ENCODE data around the gene GPC1.

DNA sequence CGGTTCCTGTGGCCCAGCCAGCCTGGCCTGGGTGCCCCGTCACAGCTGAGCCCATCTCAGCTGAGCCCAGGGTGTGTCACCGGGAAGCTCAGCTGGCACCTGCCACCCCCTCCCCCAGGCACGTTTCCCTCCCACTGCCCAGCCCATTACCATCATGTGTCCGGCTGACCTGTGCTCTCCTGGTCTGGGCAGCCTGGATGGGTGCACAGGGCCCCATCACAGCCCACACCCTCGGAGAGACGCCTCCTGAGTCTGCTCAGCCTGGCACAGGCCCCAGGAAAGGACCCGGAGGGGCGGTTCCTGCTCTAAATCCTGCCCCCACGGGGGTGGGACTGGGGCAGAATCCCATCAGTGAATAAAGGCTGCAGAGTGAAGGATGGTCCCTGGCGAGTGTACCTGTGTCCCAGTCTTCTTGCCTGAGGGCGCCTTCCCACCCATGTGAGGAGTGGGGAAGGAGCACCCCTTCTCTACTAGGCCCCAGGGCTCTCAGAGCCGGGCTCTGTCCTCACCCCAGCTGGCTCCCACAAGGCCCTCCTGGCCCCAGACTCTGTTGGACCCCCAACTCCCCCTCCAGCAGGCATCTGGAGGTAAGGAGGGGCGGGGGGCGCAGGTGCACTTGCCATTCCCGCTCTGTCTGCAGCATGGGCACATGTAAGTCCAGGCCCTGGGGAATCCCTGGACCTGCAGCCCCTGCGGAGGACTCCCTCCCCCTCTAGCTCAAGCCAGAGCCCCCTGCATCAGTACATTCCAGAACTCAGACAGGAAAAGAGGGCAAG is 21.2 kb downstream of the GPC1 start:
- no peak for TF ChIP-seq POLR2A (IDR thresholded peaks at IDR 0.05)
- TF ChIP-seq, protein P1, sequence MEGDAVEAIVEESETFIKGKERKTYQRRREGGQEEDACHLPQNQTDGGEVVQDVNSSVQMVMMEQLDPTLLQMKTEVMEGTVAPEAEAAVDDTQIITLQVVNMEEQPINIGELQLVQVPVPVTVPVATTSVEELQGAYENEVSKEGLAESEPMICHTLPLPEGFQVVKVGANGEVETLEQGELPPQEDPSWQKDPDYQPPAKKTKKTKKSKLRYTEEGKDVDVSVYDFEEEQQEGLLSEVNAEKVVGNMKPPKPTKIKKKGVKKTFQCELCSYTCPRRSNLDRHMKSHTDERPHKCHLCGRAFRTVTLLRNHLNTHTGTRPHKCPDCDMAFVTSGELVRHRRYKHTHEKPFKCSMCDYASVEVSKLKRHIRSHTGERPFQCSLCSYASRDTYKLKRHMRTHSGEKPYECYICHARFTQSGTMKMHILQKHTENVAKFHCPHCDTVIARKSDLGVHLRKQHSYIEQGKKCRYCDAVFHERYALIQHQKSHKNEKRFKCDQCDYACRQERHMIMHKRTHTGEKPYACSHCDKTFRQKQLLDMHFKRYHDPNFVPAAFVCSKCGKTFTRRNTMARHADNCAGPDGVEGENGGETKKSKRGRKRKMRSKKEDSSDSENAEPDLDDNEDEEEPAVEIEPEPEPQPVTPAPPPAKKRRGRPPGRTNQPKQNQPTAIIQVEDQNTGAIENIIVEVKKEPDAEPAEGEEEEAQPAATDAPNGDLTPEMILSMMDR (IDR thresholded peaks at IDR 0.05) = no peak

All from Peyer's patch (tissue), 4 donors.